Measurements from ENCODE around the gene RHOBTB1.
"Not testable (repeated sequence)": the region's sequence is repeated elsewhere in the genome, so short reads cannot be mapped to it uniquely, and the experiment has no call there.

The RHOBTB1 gene

DNA sequence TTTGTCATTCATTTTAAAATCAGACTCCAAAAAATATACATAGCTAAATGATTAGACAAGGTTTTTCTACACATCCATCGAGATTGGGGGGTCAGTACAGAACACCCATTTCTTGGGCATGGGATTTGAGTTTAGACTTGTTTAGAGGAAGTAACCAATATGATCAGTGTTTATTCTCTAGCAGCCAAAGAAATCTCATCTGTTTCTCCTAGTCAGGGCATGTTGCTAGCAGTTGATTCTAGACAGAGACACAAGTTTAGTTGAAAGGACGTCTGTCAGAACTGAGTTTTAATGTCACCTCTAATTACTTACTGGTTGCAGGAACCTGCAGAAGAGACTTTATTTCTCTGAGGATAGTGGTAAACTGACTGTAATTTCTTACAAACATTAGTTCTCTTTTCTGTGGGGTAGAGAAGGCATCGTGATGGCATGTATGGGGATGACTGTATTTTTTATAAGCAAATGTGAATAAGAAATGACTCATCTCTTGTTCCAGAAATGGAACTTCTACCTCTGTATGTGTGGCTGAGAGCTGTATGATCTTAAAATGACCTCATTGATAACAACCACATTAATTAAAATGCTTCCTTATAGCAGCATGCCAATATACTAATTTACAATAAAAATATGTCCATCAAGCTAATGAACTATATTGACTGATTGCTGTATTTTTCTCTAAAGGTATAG, 30.6 kb upstream of the RHOBTB1 start:
- Mint-ChIP-seq H3K36me3 (no peaks in the 10 kb centered on the region), H3K4me1 (no peaks in the 10 kb centered on the region), H3K9me3 (no peaks in the 10 kb centered on the region), H3K4me3 (no peak overlapping the region), H3K27me3 (no peaks in the 10 kb centered on the region), H3K27ac (no peak overlapping the region)
- DNase-seq = no peak
- CTCF ChIA-PET = no interaction called here

GRCh38 chr10:60973086-60973485, 29.1 kb upstream of the RHOBTB1 start:
- Mint-ChIP-seq H3K4me1 (no peaks in the 10 kb centered on the region), H3K27me3 (peaks cover 4% of the 10 kb centered on the region), H3K4me3 (no peak overlapping the region), H3K9me3 (no peaks in the 10 kb centered on the region), H3K36me3 (no peaks in the 10 kb centered on the region), H3K27ac (no peak overlapping the region)
- no peak for DNase-seq
- CTCF ChIA-PET = no interaction called here

DNA sequence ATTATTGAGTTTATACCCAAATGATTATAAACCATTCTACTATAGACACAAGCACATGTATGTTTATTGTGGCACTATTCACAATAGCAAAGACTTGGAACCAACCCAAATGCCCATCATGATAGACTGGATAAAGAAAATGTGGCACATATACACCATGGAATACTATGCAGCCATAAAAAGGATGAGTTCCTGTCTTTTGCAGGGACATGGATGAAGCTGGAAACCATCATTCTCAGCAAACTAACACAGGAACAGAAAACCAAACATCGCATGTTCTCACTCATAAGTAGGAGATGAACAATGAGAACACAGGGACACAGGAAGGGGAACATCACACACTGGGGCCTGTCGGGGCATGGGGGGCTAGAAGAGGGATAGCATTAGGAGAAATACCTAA, 28.2 kb upstream of the RHOBTB1 start:
- H3K4me1 Mint-ChIP-seq, DNase-seq, H3K27ac Mint-ChIP-seq, H3K36me3 Mint-ChIP-seq, H3K9me3 Mint-ChIP-seq, H3K4me3 Mint-ChIP-seq, CTCF ChIA-PET: not testable (repeated sequence)
- H3K27me3 Mint-ChIP-seq = peaks cover 12% of the 10 kb centered on the region

DNA sequence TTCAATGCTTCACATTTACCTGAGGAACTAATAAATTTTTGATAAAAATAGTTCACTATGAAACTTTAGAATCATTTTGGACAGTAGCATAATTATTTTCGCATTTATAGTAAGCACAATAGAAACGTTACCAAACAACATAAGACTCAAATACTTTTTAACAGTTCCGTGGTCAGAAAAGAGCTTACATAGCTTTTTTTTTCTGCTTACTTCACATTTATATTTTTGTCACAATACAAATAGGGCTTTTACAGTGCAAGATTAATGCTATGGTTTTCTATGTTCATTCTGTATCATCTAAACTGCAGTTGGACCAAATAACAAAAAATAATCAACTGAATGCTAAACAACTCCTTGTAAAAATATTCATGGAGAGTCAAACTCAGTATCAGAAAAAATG, 26.5 kb upstream of the RHOBTB1 start:
- no peaks in the 10 kb centered on the region for H3K9me3 Mint-ChIP-seq
- no peaks in the 10 kb centered on the region for H3K36me3 Mint-ChIP-seq
- CTCF ChIA-PET = no interaction called here
- H3K4me1 Mint-ChIP-seq = no peaks in the 10 kb centered on the region
- peaks cover 17% of the 10 kb centered on the region for H3K27me3 Mint-ChIP-seq
- no peak for DNase-seq
- H3K27ac Mint-ChIP-seq = no peak overlapping the region
- no peak overlapping the region for H3K4me3 Mint-ChIP-seq

DNA sequence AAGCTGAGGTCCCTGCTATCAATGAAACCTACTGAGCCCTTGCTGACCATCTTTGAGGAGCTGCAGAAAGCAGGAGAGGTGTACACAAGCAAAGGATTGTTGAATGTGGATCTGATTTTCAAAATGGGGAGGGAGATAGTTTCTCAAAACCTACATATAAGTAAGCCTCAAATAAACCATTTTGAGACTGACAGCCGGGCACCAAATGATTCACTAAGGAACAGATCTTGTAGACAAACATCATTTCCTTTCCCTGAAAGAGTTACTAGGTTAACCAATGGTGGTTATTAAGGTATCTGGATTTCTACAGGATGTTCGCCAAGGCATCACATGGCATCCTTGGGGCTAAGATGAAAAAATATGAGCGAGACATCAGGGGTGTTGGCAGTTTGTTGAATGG, 24.5 kb upstream of the RHOBTB1 start:
- Mint-ChIP-seq H3K27me3 (peaks cover 21% of the 10 kb centered on the region), H3K9me3 (no peaks in the 10 kb centered on the region), H3K27ac (no peak overlapping the region), H3K4me3 (no peak overlapping the region), H3K36me3 (no peaks in the 10 kb centered on the region), H3K4me1 (no peaks in the 10 kb centered on the region)
- CTCF ChIA-PET = interaction anchor here (0.8 kb wide), 1 partner anchor 152 kb away, joined by 4 read pairs; no protein-coding TSS in a partner anchor
- DNase-seq = no peak

DNA sequence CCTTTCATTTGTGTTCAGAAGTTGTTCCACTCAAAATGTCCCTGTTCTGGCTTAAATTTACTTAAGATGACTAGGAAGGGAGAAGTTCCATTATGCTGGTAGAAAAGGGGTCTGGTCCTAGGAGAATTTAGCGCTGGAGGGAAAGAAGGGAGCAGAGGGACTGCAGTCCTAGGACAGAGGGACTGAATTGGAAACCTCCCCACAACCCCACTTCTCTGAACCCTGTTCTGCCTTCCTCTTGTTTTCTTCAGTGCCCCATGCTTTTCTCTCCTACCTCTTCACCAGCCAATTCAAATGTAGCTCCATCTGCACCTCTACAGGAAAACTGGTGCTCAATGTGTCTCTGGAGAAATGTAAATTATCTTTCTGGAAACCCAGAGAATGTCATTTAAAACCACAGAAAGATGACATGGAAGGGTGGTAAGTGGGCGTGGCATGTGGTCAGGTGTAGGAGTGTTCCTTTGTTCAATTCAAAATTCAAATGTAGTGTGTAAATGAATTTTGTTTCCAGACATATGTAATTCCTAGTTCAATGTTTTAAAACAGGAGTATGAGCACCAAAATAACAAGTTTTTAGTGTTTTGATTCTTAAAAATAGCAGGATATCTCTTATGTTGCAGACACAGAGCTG, 24.0 kb upstream of the RHOBTB1 start:
- CTCF ChIA-PET = interaction anchor here (0.8 kb wide), 1 partner anchor 151 kb away, joined by 4 read pairs; no protein-coding TSS in a partner anchor
- no peak overlapping the region for H3K27ac Mint-ChIP-seq
- no peak overlapping the region for H3K4me3 Mint-ChIP-seq
- H3K4me1 Mint-ChIP-seq = no peaks in the 10 kb centered on the region
- H3K9me3 Mint-ChIP-seq = no peaks in the 10 kb centered on the region
- no peaks in the 10 kb centered on the region for H3K36me3 Mint-ChIP-seq
- peaks cover 21% of the 10 kb centered on the region for H3K27me3 Mint-ChIP-seq
- DNase-seq = no peak

DNA sequence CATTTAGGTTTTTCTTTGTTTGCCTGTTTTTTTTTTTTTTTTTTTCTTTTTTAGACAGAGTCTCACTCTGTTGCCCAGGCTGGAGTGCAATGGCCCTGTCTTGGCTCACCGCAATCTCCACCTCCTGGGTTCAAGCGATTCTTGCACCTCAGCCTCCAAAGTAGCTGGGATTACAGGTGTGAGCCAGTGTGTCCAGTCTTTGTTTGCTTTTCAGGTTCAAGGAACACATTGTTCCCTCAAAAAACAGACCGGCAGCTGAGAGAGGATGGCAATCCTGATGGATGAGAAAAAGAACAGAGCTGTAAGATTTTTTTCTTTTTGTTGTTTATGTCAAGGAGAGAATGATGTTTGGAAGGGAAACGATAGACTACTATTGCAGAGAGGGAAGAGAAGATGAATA, 23.3 kb upstream of the RHOBTB1 start:
- CTCF ChIA-PET = no interaction called here
- H3K27ac Mint-ChIP-seq = no peak overlapping the region
- no peak for DNase-seq
- H3K4me3 Mint-ChIP-seq = no peak overlapping the region
- no peaks in the 10 kb centered on the region for H3K36me3 Mint-ChIP-seq
- H3K4me1 Mint-ChIP-seq = no peaks in the 10 kb centered on the region
- H3K9me3 Mint-ChIP-seq = no peaks in the 10 kb centered on the region
- H3K27me3 Mint-ChIP-seq = peaks cover 21% of the 10 kb centered on the region

DNA sequence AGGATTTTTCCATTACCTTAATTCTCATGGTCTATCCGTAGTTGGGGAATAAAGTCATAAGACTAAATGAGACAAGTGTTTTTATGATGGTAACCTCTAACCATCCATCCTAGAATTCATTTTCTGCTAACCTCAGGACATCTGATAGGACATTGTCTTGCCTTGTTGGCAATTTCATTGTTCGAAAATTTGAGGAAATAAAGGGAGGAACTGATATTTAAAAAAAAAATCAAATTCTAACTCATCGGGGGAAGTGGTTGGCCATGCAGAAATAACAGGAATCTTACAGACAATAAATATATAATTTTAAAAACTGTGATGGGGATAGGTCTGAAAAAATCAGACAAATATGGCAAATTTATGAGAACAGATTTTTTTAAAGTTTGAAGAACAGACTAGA, 21.7 kb upstream of the RHOBTB1 start:
- no peaks in the 10 kb centered on the region for H3K4me1 Mint-ChIP-seq
- DNase-seq = no peak
- no peaks in the 10 kb centered on the region for H3K9me3 Mint-ChIP-seq
- CTCF ChIA-PET = interaction anchor here (1.6 kb wide), 1 partner anchor 80 kb away, joined by 3 read pairs; no protein-coding TSS in a partner anchor
- no peak overlapping the region for H3K27ac Mint-ChIP-seq
- H3K27me3 Mint-ChIP-seq = peaks cover 24% of the 10 kb centered on the region
- no peak overlapping the region for H3K4me3 Mint-ChIP-seq
- no peaks in the 10 kb centered on the region for H3K36me3 Mint-ChIP-seq

GRCh38 chr10:60964257-60965235, 20.6 kb upstream of the RHOBTB1 start:
- DNase-seq = peak; percentile 63
- CTCF ChIA-PET = interaction anchor here (0.8 to 1.6 kb wide), 4 partner anchors 15 to 146 kb away, joined by 3 to 5 read pairs (median 3); no protein-coding TSS in a partner anchor
- H3K36me3 Mint-ChIP-seq = no peaks in the 10 kb centered on the region

DNA sequence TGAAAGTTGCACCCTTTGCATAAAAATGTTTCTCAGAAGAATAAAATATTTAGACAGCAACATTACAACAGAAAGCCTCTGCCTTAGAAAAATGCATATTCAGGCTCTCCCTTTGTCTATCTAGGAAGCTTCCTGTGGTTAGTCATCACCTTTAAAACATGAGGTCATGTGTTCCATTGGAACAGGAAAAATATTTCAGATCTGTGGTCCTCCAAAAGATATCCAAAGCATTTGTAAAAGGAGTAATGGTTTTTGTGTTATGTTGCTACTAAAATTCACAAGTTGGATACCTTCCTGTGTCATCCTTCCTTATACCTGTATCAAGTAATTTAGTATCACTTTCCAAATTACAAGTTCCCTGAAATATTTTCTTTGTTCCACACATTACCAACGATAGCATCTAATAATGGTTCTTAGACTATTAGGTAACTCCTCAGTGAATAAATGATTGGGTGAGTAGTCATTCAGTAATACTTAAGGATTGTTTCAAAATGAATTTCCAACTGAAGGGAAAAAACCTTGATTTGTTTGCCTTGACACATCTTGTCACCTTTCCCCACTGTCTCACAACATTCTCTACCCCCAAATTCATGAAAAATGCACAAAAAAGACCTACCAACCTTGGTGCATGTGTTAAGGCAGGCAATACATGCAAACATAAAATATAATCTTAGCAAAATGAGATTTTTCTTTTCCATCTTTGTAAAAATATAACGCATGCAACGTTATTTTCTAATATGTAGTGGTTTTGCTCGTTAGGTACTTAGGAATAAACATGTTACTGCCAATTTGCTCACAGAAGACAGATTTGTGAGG, 19.7 kb upstream of the RHOBTB1 start:
- H3K9me3 Mint-ChIP-seq = no peaks in the 10 kb centered on the region
- no peaks in the 10 kb centered on the region for H3K36me3 Mint-ChIP-seq
- H3K27ac Mint-ChIP-seq = no peak overlapping the region
- no peak overlapping the region for H3K4me3 Mint-ChIP-seq
- no peaks in the 10 kb centered on the region for H3K4me1 Mint-ChIP-seq
- H3K27me3 Mint-ChIP-seq = peaks cover 25% of the 10 kb centered on the region
- CTCF ChIA-PET = interaction anchor here (0.5 to 1.0 kb wide), 3 partner anchors 80 to 203 kb away, joined by 3 read pairs; no protein-coding TSS in a partner anchor
- no peak for DNase-seq

More at GRCh38 chr10:60964257-60965235, 20.6 kb upstream of the RHOBTB1 start:
- no peaks in the 10 kb centered on the region for H3K4me1 Mint-ChIP-seq
- no peak overlapping the region for H3K4me3 Mint-ChIP-seq
- H3K27me3 Mint-ChIP-seq = peaks cover 25% of the 10 kb centered on the region
- no peak overlapping the region for H3K27ac Mint-ChIP-seq
- H3K9me3 Mint-ChIP-seq = no peaks in the 10 kb centered on the region

DNA sequence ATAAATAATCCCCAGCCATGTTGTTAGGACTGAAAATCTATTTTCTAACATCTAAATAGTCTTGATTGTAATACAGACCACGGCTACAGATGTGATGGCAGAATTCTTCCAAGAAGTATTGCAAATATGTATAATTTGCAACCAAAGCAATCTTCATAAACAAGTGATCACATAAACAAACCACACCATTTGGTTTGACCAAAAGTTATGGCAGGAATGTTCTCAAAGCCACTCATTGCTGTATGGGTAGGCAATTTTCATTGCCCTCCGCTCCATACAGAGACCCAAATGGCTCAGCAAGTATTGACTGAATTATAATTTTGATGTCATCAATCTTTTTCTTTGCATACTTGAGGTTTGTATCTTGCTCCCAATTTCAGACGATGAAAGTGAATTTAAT, 19.0 kb upstream of the RHOBTB1 start:
- H3K27ac Mint-ChIP-seq = no peak overlapping the region
- CTCF ChIA-PET = interaction anchor here (0.5 to 0.6 kb wide), 2 partner anchors 79 to 202 kb away, joined by 3 read pairs; no protein-coding TSS in a partner anchor
- H3K36me3 Mint-ChIP-seq = no peaks in the 10 kb centered on the region
- no peak for DNase-seq
- no peaks in the 10 kb centered on the region for H3K4me1 Mint-ChIP-seq
- peaks cover 26% of the 10 kb centered on the region for H3K27me3 Mint-ChIP-seq
- no peaks in the 10 kb centered on the region for H3K9me3 Mint-ChIP-seq
- no peak overlapping the region for H3K4me3 Mint-ChIP-seq

GRCh38 chr10:60960913-60961312, 16.9 kb upstream of the RHOBTB1 start:
- Mint-ChIP-seq H3K27ac (no peak overlapping the region), H3K9me3 (no peaks in the 10 kb centered on the region), H3K27me3 (peaks cover 17% of the 10 kb centered on the region), H3K4me1 (no peaks in the 10 kb centered on the region), H3K4me3 (no peak overlapping the region), H3K36me3 (no peaks in the 10 kb centered on the region)
- DNase-seq = no peak
- CTCF ChIA-PET = interaction anchor here (1.1 kb wide), 1 partner anchor 78 kb away, joined by 5 read pairs; no protein-coding TSS in a partner anchor

- Mint-ChIP-seq H3K27me3 (peaks cover 17% of the 10 kb centered on the region), H3K36me3 (no peaks in the 10 kb centered on the region), H3K9me3 (no peaks in the 10 kb centered on the region), H3K4me3 (no peak overlapping the region), H3K27ac (no peak overlapping the region), H3K4me1 (no peaks in the 10 kb centered on the region)
- no peak for DNase-seq
- CTCF ChIA-PET = interaction anchor here (1.1 kb wide), 1 partner anchor 78 kb away, joined by 5 read pairs; no protein-coding TSS in a partner anchor
Measured at GRCh38 chr10:60960031-60960430, 16.0 kb upstream of the RHOBTB1 start.

All from activated naive CD4-positive, alpha-beta T cell treated with anti-CD3 and anti-CD28 coated beads, Interleukin-2, amount 10 ng/mL, durations not matched to agents 7 days and 5 days (primary cell).